Measurements from ENCODE around the gene ABCC11.

- TF ChIP-seq GATA1 (IDR thresholded peaks at IDR 0.05; ENCODE audit: low read depth, low read length), result no peak
- no peak for TF ChIP-seq POLR2A (IDR thresholded peaks at IDR 0.05; ENCODE audit: low read length)
Observed at GRCh38 chr16:48236286-48236685, 11.1 kb downstream of the ABCC11 start.

Measured in erythroblast (primary cell).